ENCODE results near the gene TRPV2. TPM values are rescaled to one million over a fixed set of nuclear protein-coding genes. Genes with fewer than 3 reads are reported as not detected.
A peak's percentile ranks its signal among the peaks of the same experiment; 100 is the strongest.

Gene TRPV2
- total RNA-seq, 1 experiment from 2014 or later: 1.0 TPM

- Histone ChIP-seq H3K9ac (ENCODE audit: extremely low read depth, insufficient read length, low read length) (no peak overlapping the region), H3K9me3 (ENCODE audit: control insufficient read depth, low read depth, low read length) (no peaks in the 10 kb centered on the region), H3K4me2 (ENCODE audit: insufficient read depth, insufficient read length, low read length) (no peak overlapping the region), H3K23me2 (ENCODE audit: insufficient read length, low read depth, low read length, poor library complexity, severe bottlenecking) (no peaks in the 10 kb centered on the region), H3K79me1 (ENCODE audit: insufficient read depth, low read depth, low read length, poor library complexity, severe bottlenecking) (no peaks in the 10 kb centered on the region), H4K20me1 (ENCODE audit: control insufficient read depth, insufficient read depth, insufficient read length) (no peaks in the 10 kb centered on the region), H3K18ac (ENCODE audit: insufficient read length, low read depth, low read length) (no peak overlapping the region), H3K4ac (ENCODE audit: low read depth, low read length) (no peak overlapping the region), H3K27me3 (ENCODE audit: insufficient read depth, low read length) (no peaks in the 10 kb centered on the region), H3T11ph (ENCODE audit: low read length) (no peak overlapping the region), H3K23ac (ENCODE audit: insufficient read length, low read depth, low read length) (no peak overlapping the region), H2BK5ac (ENCODE audit: insufficient read length, low read length) (no peak overlapping the region), H2BK15ac (ENCODE audit: low read depth, low read length) (no peak overlapping the region), H2BK12ac (ENCODE audit: insufficient read length, low read depth, low read length) (no peak overlapping the region), H3K4me1 (ENCODE audit: insufficient read depth, low read length) (peaks cover 8% of the 10 kb centered on the region; the same call in 1 of the 2 replicates), H2AFZ (ENCODE audit: low read length) (no peak overlapping the region), H3K79me2 (ENCODE audit: insufficient read depth, low read length) (no peaks in the 10 kb centered on the region; the same call in 1 of the 2 replicates), H4K8ac (replicated peaks; ENCODE audit: insufficient read length, low read depth, low read length) (no peak overlapping the region), H3K56ac (ENCODE audit: insufficient read length, low read depth, low read length) (no peak overlapping the region), H3K27ac (ENCODE audit: insufficient read length, low read depth, low read length) (no peak overlapping the region), H4K91ac (ENCODE audit: insufficient read length, low read depth, low read length) (no peak overlapping the region), H2BK120ac (ENCODE audit: low read depth, low read length, poor library complexity, severe bottlenecking) (no peak overlapping the region), H2AK5ac (ENCODE audit: insufficient read length, low read length) (no peak overlapping the region), H4K5ac (ENCODE audit: insufficient read length, low read depth, low read length) (no peak overlapping the region), H2BK20ac (ENCODE audit: low read depth, low read length, poor library complexity, severe bottlenecking) (no peak overlapping the region), H3K14ac (ENCODE audit: insufficient read depth, low read length) (no peak overlapping the region)
- DNase-seq: peak; percentile 79
- peaks cover 2 to 5% (median 4%) of the 10 kb centered on the region in 3 experiments; a peak in 2 of 7 replicates for H3K36me3 Mint-ChIP-seq (ENCODE audit: insufficient read depth in 1 of 3, low read depth in 3 of 3)
- no peak overlapping the region for H3K4me3 Mint-ChIP-seq
- peak overlapping the region; percentile 65 to 85 (median 70); a peak in 4 of 7 replicates for H3K27ac Mint-ChIP-seq
- no peak for TF ChIP-seq CTCF (conservative IDR thresholded peaks at IDR 0.05)
- WGBS (ENCODE audit: extremely low coverage, insufficient read length, low lambda C conversion rate): no CpG with 5 or more reads among the region's 5 CpGs
- no peaks in the 10 kb centered on the region for H3K27me3 Mint-ChIP-seq (ENCODE audit: low read depth)
- H3K9me3 Mint-ChIP-seq: no peaks in the 10 kb centered on the region
- H3K4me1 Mint-ChIP-seq: peaks cover 44 to 46% of the 10 kb centered on the region in 2 experiments
Measured at GRCh38 chr17:16477255-16477654, 61.9 kb downstream of the TRPV2 start.
